Kidney (tissue), 14 donors: ENCODE data around the gene MTFP1. TPM values are rescaled to one million over a fixed set of nuclear protein-coding genes. Genes with fewer than 3 reads are reported as not detected.
"Not testable (repeated sequence)": the region's sequence is repeated elsewhere in the genome, so short reads cannot be mapped to it uniquely, and the experiment has no call there.

Source experiments
- DNase-seq, 5 donors: peaks; one replicate each; pipeline ENCODE4 v3.0.0-alpha.2; 2013 to 2020
- FAIRE-seq: peaks from 2 replicates; lab custom pipeline; 2012; peaks lifted over from hg19 to GRCh38; lab: Jason Lieb, UNC
- H3K27ac ChIP-seq, 2 donors: one replicate each; pipeline ENCODE4 v1.7.0; 2013; ENCODE audit warnings: low read depth in 2 of 2, low read length in 2 of 2, inconsistent platforms in 1 of 2
- H3K27me3 ChIP-seq: one replicate; pipeline ENCODE4 v1.7.1; 2013; ENCODE audit warnings: low read length, inconsistent platforms; ENCODE audit not compliant: control insufficient read depth, insufficient read depth
- H3K36me3 ChIP-seq, 3 donors: one replicate each; pipeline versions ENCODE4 v1.7.0 to v1.7.1; 2013; ENCODE audit warnings: low read length in 3 of 3, control low read depth in 1 of 3, inconsistent platforms in 1 of 3; ENCODE audit not compliant: insufficient read depth in 3 of 3, control insufficient read depth in 2 of 3
- H3K4me1 ChIP-seq, 3 donors: one replicate each; pipeline versions ENCODE4 v1.7.0 to v1.7.1; 2013; ENCODE audit warnings: low read length in 3 of 3, inconsistent platforms in 1 of 3, low read depth in 1 of 3; ENCODE audit not compliant: control insufficient read depth in 2 of 3, insufficient read depth in 2 of 3
- H3K4me3 ChIP-seq, 3 donors: one replicate each; pipeline versions ENCODE4 v1.7.0 to v1.8.1; 2013; ENCODE audit warnings: low read length in 3 of 3, control low read depth in 1 of 3, inconsistent platforms in 1 of 3
- H3K9ac ChIP-seq, 3 donors: one replicate each; pipeline versions ENCODE4 v1.7.0 to v1.7.1; 2013; ENCODE audit warnings: low read length in 3 of 3, control low read depth in 1 of 3, inconsistent platforms in 1 of 3
- H3K9me3 ChIP-seq, 3 donors: one replicate each; pipeline versions ENCODE4 v1.7.0 to v1.7.1; 2013; ENCODE audit warnings: low read length in 3 of 3, control low read depth in 1 of 3, inconsistent platforms in 1 of 3; ENCODE audit not compliant: control insufficient read depth in 2 of 3, insufficient read depth in 1 of 3
- CTCF ChIP-seq: IDR thresholded peaks from 3 replicates; pipeline ENCODE4 v1.5.1; 2012; ENCODE audit warnings: mild to moderate bottlenecking, moderate library complexity, borderline replicate concordance; ENCODE audit not compliant: insufficient read depth; ENCODE audit errors: extremely low read depth
- intact Hi-C: fragments of 100-400 bp; cut with DNase I; formaldehyde crosslinking; loops from one replicate; pipeline ENCODE4 v1.11.1; 2022
- polyA plus RNA-seq: library from polyadenylated mRNA; stranded (reverse); fragments of 350-450 nt; fragmentation: Illumina TruSeq; extraction: RNeasy Lipid Tissue Mini Kit (QIAGEN cat#74804); gene quantifications from one replicate; pipeline ENCODE4 v1.2.3, GENCODE V29; 2014; ENCODE audit warnings: low read depth, low replicate concordance; ENCODE audit not compliant: insufficient read depth
- total RNA-seq: library from RNA; stranded (reverse); fragmentation: NEBNext Ultra II Directional; extraction: Animal tissue kit (Norgen Biotek cat#: 25700); gene quantifications from one replicate; pipeline ENCODE4 v1.2.1, GENCODE V29; 2021
- donor health status: control.
- donor health status: control.
- donor health status: control.
- donor health status: control.
- donor health status: control.
- donor health status: DM: yes; HTN: yes; CAD: no.
- donor health status: Normal renal cell carcinoma (clear cell type).

Gene MTFP1
- total and polyA plus RNA-seq, 2 donors from 2014 or later, result 8.1 to 82.6 TPM

DNA sequence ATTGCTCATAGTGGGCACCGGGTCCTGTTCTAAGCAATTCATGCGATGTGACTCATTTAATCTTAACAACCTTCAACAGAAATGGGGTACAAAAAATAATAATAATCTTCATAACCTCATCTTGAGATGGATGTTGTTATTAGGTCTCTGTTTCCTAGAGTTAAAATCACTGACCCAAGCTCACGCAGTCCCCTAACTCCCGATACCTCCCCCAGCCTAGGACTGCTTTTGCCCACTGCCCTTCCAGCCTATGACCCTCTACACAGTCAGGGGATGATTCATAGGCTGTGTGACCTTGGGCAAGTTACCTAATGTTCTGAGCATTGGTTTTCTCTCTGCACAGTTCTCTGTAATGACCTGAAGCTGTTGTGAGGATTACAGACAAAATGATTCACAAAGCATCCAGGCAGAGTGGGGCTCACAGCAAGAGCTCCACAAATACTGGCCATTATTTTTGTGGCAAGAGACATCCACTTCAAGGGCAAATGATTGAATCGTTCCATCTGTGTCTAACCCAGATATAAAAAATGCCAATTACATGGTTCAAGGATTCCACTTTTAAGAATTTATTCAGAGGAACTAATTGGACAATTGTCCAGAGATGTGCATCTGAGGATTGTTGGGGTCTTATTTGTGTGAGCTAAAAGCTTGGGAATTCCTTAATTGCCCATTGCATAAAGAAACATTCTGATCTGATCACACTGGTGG is 20.0 kb downstream of the MTFP1 start:
- no peak for TF ChIP-seq CTCF
- H3K4me1 ChIP-seq, result no peaks in the 10 kb centered on the region
- no peaks in the 10 kb centered on the region for H3K9me3 ChIP-seq
- no peak overlapping the region for H3K27ac ChIP-seq
- H3K27me3 ChIP-seq, result no peaks in the 10 kb centered on the region
- no peaks in the 10 kb centered on the region for H3K36me3 ChIP-seq
- intact Hi-C loops, result no loop called here
- no peak for DNase-seq
- H3K4me3 ChIP-seq, result no peak overlapping the region
- no peak overlapping the region for H3K9ac ChIP-seq
- FAIRE-seq, result no peak

DNA sequence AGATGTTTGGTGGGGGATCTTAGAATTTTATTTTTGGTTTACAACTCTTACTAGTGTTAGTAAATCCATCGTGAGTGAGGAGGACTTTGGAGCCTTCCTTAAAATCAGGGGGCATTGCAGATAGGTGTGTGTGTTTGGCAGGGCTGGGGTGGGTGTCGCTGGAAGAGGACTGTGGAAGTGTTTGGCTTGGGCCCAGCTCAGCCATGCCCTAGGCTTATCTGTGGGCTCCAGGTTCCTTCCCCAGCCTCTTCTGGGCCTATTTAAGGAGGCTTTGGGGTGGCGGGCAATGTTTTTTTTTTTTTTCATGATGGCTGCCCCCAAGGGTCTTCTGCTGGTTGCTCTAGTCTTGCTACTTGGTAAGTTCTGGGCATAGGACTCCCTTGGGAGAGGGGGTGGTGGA is 22.1 kb downstream of the MTFP1 start:
- TF ChIP-seq CTCF, result no peak
- Histone ChIP-seq H3K36me3 (no peaks in the 10 kb centered on the region), H3K9ac (no peak overlapping the region), H3K27ac (no peak overlapping the region), H3K9me3 (no peaks in the 10 kb centered on the region), H3K4me1 (no peaks in the 10 kb centered on the region), H3K27me3 (no peaks in the 10 kb centered on the region), H3K4me3 (no peak overlapping the region)
- DNase-seq (peak in 1 of 5 donors; percentile 8), FAIRE-seq (no peak)
- intact Hi-C loops, result no loop called here

GRCh38 chr22:30451488-30451887 is 25.9 kb downstream of the MTFP1 start:
- intact Hi-C loops, DNase-seq, H3K4me3 ChIP-seq, H3K9ac ChIP-seq, H3K27me3 ChIP-seq, H3K4me1 ChIP-seq, H3K36me3 ChIP-seq, H3K27ac ChIP-seq, FAIRE-seq, H3K9me3 ChIP-seq: not testable (repeated sequence)

DNA sequence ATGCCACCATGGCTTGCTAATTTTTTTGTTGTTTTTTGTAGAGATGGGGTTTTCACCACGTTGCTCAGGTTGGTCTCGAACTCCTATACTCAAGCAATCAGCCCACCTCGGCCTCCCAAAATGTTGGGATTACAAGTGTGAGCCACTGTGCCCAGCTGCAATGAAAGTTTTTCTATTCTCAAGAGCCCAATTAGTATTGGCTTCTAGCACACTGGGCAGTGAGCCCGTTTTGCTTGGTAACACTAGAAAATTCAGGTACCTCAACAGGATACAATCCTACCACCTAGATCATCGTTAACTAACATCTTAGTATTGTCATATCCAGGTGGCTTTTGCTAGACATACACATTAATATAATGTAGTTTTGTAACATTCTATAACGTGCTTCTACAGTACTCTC is 27.3 kb downstream of the MTFP1 start:
- DNase-seq (no peak), FAIRE-seq (no peak)
- intact Hi-C loops, result no loop called here
- Histone ChIP-seq H3K4me3 (no peak overlapping the region), H3K27ac (no peak overlapping the region), H3K4me1 (no peaks in the 10 kb centered on the region), H3K36me3 (no peaks in the 10 kb centered on the region), H3K9me3 (no peaks in the 10 kb centered on the region), H3K27me3 (no peaks in the 10 kb centered on the region), H3K9ac (no peak overlapping the region)
- no peak for TF ChIP-seq CTCF
